SK-N-SH (cell line): ENCODE measurements around the gene MAPRE3. TPM values are rescaled to one million over a fixed set of nuclear protein-coding genes. Genes with fewer than 3 reads are reported as not detected.

ENCODE experiments used
- CTCF ChIA-PET: fragments of 300-600, 350-600 bp; formaldehyde crosslinking; extraction: SDS; loops from one replicate; lab custom pipeline; 2021; lab: Yijun Ruan, JAX
- POLR2A ChIA-PET: fragments of 350-600 bp; sonication (Branson Sonifier 250); formaldehyde crosslinking; extraction: SDS; loops from one replicate; lab custom pipeline; 2020; ENCODE audit warnings: antibody characterized with exemption, inconsistent platforms; lab: Yijun Ruan, JAX
- DNase-seq: peaks from one replicate; pipeline ENCODE4 v3.0.0; 2012
- H2AFZ ChIP-seq: fragments of 200-600 bp; sonication (generic); 2 replicates; pipeline ENCODE4 v1.8.1; 2016; ENCODE audit warnings: antibody characterized with exemption, mild to moderate bottlenecking, low read depth
- H3F3A ChIP-seq: fragments of 200-600 bp; sonication (generic); replicated peaks from 2 replicates; pipeline ENCODE3; 2016; ENCODE audit warnings: antibody characterized with exemption, mild to moderate bottlenecking; ENCODE audit not compliant: insufficient read depth
- H3K27ac ChIP-seq, 2 experiments: fragments of 200-500 bp in 1 of 2; fragments of 200-600 bp in 1 of 2; sonication (Bioruptor generic) in 1 of 2; sonication (generic), shearing (Covaris generic) in 1 of 2; 2 replicates each; pipeline versions ENCODE4 v1.5.1 to v1.6.1; 2014 to 2016; ENCODE audit warnings: low read depth in 2 of 2, inconsistent platforms in 1 of 2, low read length in 1 of 2, mild to moderate bottlenecking in 1 of 2, mixed read lengths in 1 of 2
- H3K27me3 ChIP-seq: fragments of 200-600 bp; sonication (generic), shearing (Covaris generic); 2 replicates; pipeline ENCODE4 v1.6.1; 2016; ENCODE audit warnings: mixed run types; ENCODE audit not compliant: insufficient read depth
- H3K36me3 ChIP-seq, 2 experiments: fragments of 200-500 bp in 1 of 2; fragments of 200-600 bp in 1 of 2; sonication (Bioruptor generic) in 1 of 2; sonication (generic) in 1 of 2; replicated peaks in 1 of 2; 2 replicates each; pipeline versions ENCODE3 to v1.5.1; 2014 to 2016; ENCODE audit warnings: low read length in 1 of 2, mild to moderate bottlenecking in 1 of 2; ENCODE audit not compliant: insufficient read depth in 2 of 2, control insufficient read depth in 1 of 2
- H3K4me1 ChIP-seq, 2 experiments: fragments of 200-500 bp in 1 of 2; fragments of 200-600 bp in 1 of 2; sonication (Bioruptor generic) in 1 of 2; sonication (generic), shearing (Covaris generic) in 1 of 2; 2 replicates each; pipeline versions ENCODE4 v1.5.1 to v1.6.1; 2014 to 2016; ENCODE audit warnings: low read depth in 1 of 2, low read length in 1 of 2, mixed run types in 1 of 2; ENCODE audit not compliant: insufficient read depth in 2 of 2, control insufficient read depth in 1 of 2
- H3K4me2 ChIP-seq: fragments of 200-600 bp; sonication (generic), shearing (Covaris generic); 2 replicates; pipeline ENCODE4 v1.6.1; 2017; ENCODE audit warnings: mixed run types
- H3K4me3 ChIP-seq, 2 experiments: fragments of 200-500 bp in 1 of 2; fragments of 200-600 bp in 1 of 2; sonication (Bioruptor generic) in 1 of 2; sonication (generic), shearing (Covaris generic) in 1 of 2; 2 replicates each; pipeline versions ENCODE4 v1.5.1 to v1.8.1; 2014 to 2016; ENCODE audit warnings: low read depth in 2 of 2, inconsistent platforms in 1 of 2, low read length in 1 of 2, mild to moderate bottlenecking in 1 of 2, mixed read lengths in 1 of 2, moderate library complexity in 1 of 2
- H3K79me2 ChIP-seq: fragments of 200-600 bp; sonication (generic); 2 replicates; pipeline ENCODE4 v1.8.1; 2017; ENCODE audit warnings: mild to moderate bottlenecking; ENCODE audit not compliant: insufficient read depth
- H3K9ac ChIP-seq: fragments of 200-600 bp; sonication (generic); 2 replicates; pipeline ENCODE4 v1.6.1; 2017; ENCODE audit warnings: mixed run types
- H3K9me2 ChIP-seq: fragments of 200-600 bp; sonication (generic); 2 replicates; pipeline ENCODE4 v1.6.1; 2017; ENCODE audit warnings: mixed run types
- H3K9me3 ChIP-seq: fragments of 200-600 bp; sonication (generic); 2 replicates; pipeline ENCODE4 v1.6.1; 2017; ENCODE audit warnings: mixed run types, mild to moderate bottlenecking, moderate library complexity
- H4K20me1 ChIP-seq: fragments of 200-600 bp; sonication (generic); 2 replicates; pipeline ENCODE4 v1.6.1; 2017; ENCODE audit warnings: mild to moderate bottlenecking, mixed run types; ENCODE audit not compliant: insufficient read depth
- CTCF ChIP-seq: fragments of 200-600 bp; sonication (generic); IDR thresholded peaks from 2 replicates; pipeline ENCODE4 v1.6.1; 2017; ENCODE audit warnings: antibody characterized with exemption, mild to moderate bottlenecking, moderate library complexity
- ELF1 ChIP-seq: IDR thresholded peaks from 2 replicates; pipeline ENCODE4 v1.4.0; 2012
- FOSL2 ChIP-seq: IDR thresholded peaks from 2 replicates; pipeline ENCODE4 v1.4.0; 2012; ENCODE audit warnings: low read depth, mild to moderate bottlenecking, moderate library complexity, borderline replicate concordance
- FOXJ3 ChIP-seq: sonication (generic); formaldehyde crosslinking; IDR thresholded peaks from 2 replicates; pipeline ENCODE4 v1.5.1; 2020; ENCODE audit warnings: mild to moderate bottlenecking, missing genetic modification reagents
- GATA2 ChIP-seq: sonication (generic); formaldehyde crosslinking; IDR thresholded peaks from 2 replicates; pipeline ENCODE4 v1.5.0; 2020; ENCODE audit warnings: mild to moderate bottlenecking, missing genetic modification reagents
- IRF3 ChIP-seq: fragments of 150-350 bp; IDR thresholded peaks from 2 replicates; pipeline ENCODE4 v1.6.1; 2016; ENCODE audit warnings: mild to moderate bottlenecking, low read depth, low read length
- JUND ChIP-seq: IDR thresholded peaks from 2 replicates; pipeline ENCODE4 v1.4.0; 2012
- MXI1 ChIP-seq: IDR thresholded peaks from 2 replicates; pipeline ENCODE4 v1.6.1; 2012; ENCODE audit warnings: mild to moderate bottlenecking, low read depth, low read length, improper control_type of control experiment
- POLR2AphosphoS5 ChIP-seq: IDR thresholded peaks from 2 replicates; pipeline ENCODE4 v1.6.1; 2012; ENCODE audit warnings: low read depth, low read length
- RAD21 ChIP-seq: IDR thresholded peaks from 2 replicates; pipeline ENCODE4 v1.6.1; 2012; ENCODE audit warnings: mild to moderate bottlenecking, low read length
- RXRA ChIP-seq: IDR thresholded peaks from 2 replicates; pipeline ENCODE4 v1.4.0; 2012; ENCODE audit warnings: low read depth, mild to moderate bottlenecking, borderline replicate concordance
- SMC3 ChIP-seq: IDR thresholded peaks from 2 replicates; pipeline ENCODE4 v1.6.1; 2012; ENCODE audit warnings: low read depth, low read length, improper control_type of control experiment
- TEAD4 ChIP-seq: IDR thresholded peaks from 2 replicates; pipeline ENCODE4 v1.4.0; 2012; ENCODE audit warnings: mild to moderate bottlenecking, borderline replicate concordance; ENCODE audit not compliant: insufficient read depth
- USF1 ChIP-seq: IDR thresholded peaks from 2 replicates; pipeline ENCODE4 v1.4.0; 2012; ENCODE audit warnings: low read depth, borderline replicate concordance
- ZBTB33 ChIP-seq: IDR thresholded peaks from 2 replicates; pipeline ENCODE4 v1.4.0; 2012; ENCODE audit warnings: low read depth, borderline replicate concordance
- WGBS: methylation state at CpG from one replicate; pipeline ENCODE4 v1.1.6; 2017; ENCODE audit warnings: low lambda C conversion rate; 5-methylcytosine and 5-hydroxymethylcytosine counted together
- polyA plus RNA-seq, 3 experiments: library from polyadenylated mRNA; depleted of rRNA; stranded (reverse); fragments of >200 nt; gene quantifications; 2 replicates each; pipeline ENCODE4 v1.2.3, GENCODE V29; 2012

Gene MAPRE3
- polyA plus RNA-seq, 1 of the 3 experiments (the other 2 are of a cell fraction): 24.4 TPM

- TF ChIP-seq JUND: no peak
- TF ChIP-seq POLR2AphosphoS5: no peak
- no peak for TF ChIP-seq GATA2 (CRISPR knock-in tag)
These were observed 18.1 kb upstream of the MAPRE3 start (continued) for GRCh38 chr2:26952374-26952773.

- H3K27me3 ChIP-seq: peaks cover 61% of the 10 kb centered on the region
- DNase-seq: no peak
- no peak overlapping the region for H2AFZ ChIP-seq
- no peak overlapping the region for H3K27ac ChIP-seq
- POLR2A ChIA-PET: interaction anchor here (2.1 kb wide), 1 partner anchor 42 kb away, joined by 4 read pairs; no protein-coding TSS in a partner anchor
- H4K20me1 ChIP-seq: no peaks in the 10 kb centered on the region
- WGBS: 69% methylated on average over 4 of the region's 4 CpGs
- no peaks in the 10 kb centered on the region for H3F3A ChIP-seq
- TF ChIP-seq SMC3 (no peak), RXRA (no peak), FOSL2 (no peak), IRF3 (no peak), USF1 (no peak), ELF1 (no peak), CTCF (no peak), TEAD4 (no peak), ZBTB33 (no peak), FOXJ3 (no peak), MXI1 (no peak), RAD21 (no peak)
- H3K4me3 ChIP-seq: no peak overlapping the region
- H3K79me2 ChIP-seq: no peaks in the 10 kb centered on the region
- no peak overlapping the region for H3K4me2 ChIP-seq
- no peaks in the 10 kb centered on the region for H3K36me3 ChIP-seq
- H3K4me1 ChIP-seq: peaks cover 0 to 2% of the 10 kb centered on the region in 2 experiments; a peak in 1 of 4 replicates
- H3K9me3 ChIP-seq: no peaks in the 10 kb centered on the region
- CTCF ChIA-PET: interaction anchor here (1.9 to 21.9 kb wide), 7 partner anchors 7 to 107 kb away, joined by 5 to 1017 read pairs (median 60); partner anchors contain the start of genes DPYSL5 and TMEM214
- no peak overlapping the region for H3K9ac ChIP-seq
- H3K9me2 ChIP-seq: no peaks in the 10 kb centered on the region
These were observed 16.3 kb upstream of the MAPRE3 start for GRCh38 chr2:26954135-26954534.
